Measurements from ENCODE around the gene TM4SF18.

DNA sequence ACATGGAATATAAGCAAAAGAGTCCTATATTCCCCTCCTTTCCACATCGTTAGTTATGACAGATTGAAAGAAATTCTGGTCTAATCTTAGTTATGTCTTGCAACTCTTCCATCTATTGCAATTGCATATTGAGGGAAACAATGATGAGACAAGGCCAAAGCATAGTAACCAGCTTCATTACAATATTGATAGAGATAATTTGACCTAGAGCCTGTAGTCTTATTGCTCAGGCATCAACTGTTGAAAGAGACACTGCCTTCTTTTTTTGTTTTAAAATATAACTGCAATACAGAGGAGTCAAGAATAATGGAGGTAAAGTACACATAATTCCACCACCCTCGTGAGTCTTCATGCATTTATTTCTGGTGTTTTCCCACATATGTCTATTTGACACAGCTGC is 2.0 kb downstream of the TM4SF18 start:
- TF ChIP-seq, protein P1, sequence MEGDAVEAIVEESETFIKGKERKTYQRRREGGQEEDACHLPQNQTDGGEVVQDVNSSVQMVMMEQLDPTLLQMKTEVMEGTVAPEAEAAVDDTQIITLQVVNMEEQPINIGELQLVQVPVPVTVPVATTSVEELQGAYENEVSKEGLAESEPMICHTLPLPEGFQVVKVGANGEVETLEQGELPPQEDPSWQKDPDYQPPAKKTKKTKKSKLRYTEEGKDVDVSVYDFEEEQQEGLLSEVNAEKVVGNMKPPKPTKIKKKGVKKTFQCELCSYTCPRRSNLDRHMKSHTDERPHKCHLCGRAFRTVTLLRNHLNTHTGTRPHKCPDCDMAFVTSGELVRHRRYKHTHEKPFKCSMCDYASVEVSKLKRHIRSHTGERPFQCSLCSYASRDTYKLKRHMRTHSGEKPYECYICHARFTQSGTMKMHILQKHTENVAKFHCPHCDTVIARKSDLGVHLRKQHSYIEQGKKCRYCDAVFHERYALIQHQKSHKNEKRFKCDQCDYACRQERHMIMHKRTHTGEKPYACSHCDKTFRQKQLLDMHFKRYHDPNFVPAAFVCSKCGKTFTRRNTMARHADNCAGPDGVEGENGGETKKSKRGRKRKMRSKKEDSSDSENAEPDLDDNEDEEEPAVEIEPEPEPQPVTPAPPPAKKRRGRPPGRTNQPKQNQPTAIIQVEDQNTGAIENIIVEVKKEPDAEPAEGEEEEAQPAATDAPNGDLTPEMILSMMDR (IDR thresholded peaks at IDR 0.05) = no peak
- TF ChIP-seq POLR2A (IDR thresholded peaks at IDR 0.05) (no peak), POLR2AphosphoS5 (IDR thresholded peaks at IDR 0.05) (no peak)

All from breast epithelium (tissue), 3 donors.